ENCODE results near the gene SORCS2.

The SORCS2 gene

DNA sequence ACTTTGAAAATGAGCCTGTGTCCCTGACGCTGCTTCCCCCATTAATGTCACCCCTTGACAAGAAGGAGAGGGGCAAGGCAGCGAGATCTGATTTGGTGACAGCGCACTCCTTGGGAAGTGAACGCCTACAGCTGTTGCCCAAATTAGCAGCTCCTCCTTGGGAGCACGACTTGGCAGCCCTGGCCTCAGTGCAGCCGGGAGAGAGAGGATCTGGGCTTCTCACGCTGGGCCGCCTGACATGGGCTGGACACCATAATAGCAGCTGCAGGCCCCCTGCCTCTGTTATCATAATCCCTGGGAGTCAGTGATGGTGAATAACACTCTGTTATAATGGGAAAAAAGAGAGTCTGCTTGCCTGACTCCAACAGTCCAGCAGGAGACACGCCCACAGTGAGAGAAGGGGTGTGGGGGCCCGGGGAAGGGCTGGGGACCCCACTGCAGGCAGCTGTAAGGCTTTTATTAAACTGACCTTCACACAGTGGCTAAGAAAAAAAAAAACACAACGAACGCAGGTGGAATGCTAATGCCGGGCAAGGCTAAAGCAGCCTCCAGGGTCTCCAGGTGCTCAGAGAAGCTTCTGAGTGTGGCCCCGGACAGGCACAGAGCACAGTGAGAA, 169.1 kb downstream of the SORCS2 start:
- no peak for ATAC-seq

DNA sequence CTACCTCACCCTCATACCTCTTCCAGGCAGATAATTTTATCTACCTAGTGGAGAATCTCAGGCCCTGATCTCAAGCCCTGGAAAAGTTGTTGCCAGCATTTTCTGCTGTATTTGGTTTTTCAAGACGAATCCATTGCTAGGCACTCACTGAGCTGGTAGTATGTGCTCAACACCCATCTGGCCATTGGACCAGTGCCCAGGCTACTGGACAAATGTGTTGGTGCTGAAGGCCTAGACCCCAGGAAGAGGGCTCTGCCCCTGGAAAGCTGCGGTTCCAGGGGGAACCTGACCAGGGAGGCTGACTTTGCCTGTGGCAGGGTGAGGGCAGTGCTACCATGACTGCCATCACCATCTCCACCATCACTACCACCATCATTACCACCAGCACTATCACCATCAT, 170.0 kb downstream of the SORCS2 start:
- no peak for ATAC-seq

DNA sequence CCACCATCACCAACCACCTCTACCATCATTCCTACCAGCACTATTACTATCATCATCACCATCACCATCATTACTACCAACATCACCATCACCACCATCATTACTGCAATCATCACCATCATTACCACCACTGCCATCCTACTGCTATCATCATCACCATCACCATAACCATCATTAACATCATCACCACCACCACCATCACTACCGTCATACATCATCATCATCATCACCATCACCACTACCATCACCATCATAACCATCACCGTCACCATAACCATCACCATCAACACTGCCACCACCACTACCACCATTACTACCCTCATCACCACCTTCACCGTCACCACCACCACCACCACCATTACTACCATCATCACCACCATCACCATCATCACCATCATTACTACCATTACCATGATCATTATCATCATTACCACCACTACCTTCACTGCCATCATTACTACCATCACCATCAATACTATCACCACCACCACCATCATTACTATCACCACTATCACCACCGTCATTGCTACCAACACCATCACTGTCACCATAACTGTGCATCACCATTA, 170.6 kb downstream of the SORCS2 start:
- no peak for ATAC-seq

DNA sequence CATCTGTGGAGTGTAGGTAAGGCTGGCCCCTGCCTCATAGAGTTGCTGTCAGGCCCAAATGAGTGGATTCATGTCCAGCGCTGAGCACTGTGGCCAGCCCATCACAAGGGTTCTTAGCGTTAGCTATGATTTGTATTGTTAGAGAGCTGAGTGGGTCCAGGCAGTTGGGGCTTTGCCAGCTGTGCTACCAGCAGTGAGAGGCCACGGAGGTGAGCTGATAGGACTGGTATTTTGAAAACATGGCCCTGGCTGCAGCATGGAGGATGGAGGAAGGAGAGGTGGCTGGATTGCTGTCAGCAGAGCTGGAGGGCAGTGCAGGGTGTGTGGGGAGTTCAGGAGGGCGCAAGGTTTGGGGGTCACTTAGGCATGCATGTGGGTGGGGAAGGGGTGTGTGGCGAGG, 172.6 kb downstream of the SORCS2 start:
- no peak for ATAC-seq

DNA sequence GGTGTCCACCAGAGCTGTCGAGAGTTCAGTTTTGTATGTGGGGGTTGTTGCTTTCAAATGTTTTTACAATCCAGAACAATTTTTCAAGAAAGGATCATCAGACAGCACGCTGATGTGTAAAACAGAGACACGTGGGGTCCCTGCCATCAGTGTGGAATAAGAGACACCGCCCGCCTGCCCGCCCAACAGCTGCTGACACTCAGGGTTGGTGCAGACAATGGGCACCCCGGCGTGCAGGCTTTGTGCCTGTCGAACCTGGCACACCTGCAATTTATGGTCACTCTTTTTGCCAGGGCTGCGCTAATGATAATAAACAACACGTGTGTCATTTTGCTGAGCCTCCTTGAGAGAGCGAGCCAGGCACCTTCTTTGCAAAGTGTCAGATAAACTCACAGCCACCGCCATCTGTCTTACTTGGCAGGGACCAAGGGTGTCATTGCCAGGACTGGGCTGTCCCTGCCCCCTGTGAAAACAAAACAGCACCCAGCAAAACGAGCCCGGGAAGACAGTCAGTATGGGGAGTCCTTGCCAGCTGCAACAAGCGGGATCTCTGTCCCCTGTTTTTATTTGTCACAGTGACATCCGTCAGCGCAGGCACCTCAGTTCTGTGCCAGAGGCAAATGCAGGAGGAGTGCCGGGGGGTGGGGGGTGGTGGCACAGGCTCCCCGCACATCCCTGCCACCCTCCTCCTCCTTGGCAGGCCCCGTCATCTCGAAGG, 173.3 kb downstream of the SORCS2 start:
- ATAC-seq, result no peak

DNA sequence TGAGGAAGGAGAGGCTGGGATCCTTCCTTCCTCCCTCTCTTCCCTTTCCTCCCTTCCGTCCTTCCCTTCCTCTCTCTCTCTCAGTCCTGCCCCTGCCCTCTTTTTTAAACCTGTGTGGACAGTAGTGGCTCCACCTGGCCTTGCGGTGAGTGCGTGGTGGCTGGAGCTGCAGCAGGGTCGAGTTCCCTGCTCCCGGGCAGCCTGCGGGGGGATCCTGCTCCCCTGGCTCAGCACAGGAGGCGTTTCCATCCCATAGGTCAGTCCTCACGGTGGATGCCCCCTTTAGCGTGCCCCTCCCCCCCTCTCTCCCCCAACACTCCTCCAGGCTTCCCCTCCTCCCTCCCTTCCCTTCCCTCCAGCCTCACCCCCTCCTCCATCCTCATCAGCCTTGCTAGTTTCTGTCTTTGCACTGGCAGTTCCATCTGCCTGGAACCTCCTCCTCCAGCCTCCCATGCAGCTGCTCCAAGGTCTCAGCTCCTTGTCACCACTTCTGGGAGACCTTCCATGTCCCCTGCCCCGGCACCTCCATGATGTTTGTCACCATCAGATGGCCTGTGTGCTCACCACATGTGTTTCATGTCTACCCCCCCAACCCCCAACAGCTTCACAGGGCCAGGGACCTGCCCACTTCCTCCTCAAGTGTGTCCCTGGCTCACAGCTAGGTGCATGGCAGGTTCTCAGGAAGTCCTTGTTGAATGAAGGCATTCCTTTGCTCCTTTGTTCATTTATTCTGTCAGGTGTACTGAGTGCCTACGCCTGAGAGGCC, 174.0 kb downstream of the SORCS2 start:
- no peak for ATAC-seq

DNA sequence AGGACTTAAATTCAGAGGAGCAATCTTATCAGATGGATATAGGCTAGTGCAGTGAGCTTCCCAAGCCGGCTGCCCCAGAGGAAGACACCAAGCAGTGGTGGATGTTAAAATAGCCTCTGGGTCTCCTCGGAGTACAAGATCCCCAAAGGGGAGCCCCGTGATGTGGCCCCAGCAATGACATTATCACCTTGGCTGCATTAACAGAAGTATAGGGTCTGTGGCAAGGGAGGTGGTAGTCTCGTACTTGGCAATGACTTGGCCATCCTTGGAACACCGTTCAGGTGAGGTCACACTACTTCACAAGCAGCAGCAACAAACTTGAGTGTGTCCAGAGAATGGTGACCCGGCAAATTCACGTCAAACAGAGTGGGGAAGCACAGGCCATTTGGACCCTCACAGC, 174.6 kb downstream of the SORCS2 start:
- ATAC-seq, result no peak

DNA sequence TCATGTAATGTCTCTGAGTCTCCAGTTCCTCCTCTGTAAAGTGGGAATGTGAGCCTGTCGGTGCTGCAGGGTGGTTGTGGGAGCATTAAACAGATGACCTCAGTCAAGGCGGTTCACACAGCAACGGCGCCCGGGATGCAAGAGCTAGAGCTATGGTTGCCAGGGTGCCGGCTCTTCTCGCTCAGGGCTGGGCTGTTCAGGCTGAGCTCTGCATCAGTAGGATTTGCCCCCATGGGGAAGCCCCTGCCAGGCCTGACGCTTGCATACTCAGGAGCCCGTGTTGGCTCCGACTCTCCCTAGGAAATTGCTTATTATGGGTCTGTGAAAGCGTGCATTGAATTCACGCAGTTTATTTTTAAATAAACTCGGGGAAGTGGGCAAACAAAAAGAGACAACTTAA, 175.1 kb downstream of the SORCS2 start:
- ATAC-seq, result no peak

DNA sequence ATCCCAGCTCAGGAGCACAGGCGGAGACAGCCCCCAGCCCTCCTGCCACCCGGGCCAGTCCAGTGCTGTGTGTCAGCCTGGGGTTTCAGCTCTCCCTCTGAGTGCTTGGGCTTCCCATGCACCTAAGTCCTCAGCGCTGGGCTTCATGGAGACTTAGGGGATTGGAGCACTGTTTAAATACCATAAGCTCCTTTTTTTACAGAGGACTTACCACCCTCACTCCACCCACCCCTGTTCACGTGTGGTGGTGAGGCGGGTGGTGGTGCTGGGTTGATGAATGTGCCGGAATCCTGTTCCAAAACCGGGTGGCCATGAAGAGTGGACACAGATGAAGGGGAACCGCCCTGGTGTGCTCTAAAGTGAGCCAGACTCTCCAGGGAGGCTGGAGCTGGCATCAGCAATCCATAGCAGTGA, 175.5 kb downstream of the SORCS2 start:
- ATAC-seq, result no peak

DNA sequence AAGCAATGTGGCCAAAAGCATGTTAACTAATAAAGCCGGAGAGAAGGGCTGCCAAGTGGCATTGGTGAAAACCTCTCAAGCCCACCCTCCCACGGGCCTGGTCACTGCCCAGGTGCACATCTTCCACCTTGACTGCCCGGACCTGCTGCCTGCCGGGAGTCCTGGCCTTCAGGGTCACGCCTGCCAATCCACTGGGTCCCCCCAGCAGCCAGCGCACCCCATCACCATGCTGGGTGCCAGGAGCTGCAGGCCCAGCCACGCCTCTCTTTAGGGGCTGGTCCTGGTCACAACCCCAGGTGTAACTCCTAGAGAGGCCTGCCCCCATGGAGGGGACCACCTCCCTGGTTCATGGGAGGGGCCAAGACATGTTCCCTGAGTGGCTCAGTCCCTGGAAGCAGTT, 176.0 kb downstream of the SORCS2 start:
- ATAC-seq, result no peak

DNA sequence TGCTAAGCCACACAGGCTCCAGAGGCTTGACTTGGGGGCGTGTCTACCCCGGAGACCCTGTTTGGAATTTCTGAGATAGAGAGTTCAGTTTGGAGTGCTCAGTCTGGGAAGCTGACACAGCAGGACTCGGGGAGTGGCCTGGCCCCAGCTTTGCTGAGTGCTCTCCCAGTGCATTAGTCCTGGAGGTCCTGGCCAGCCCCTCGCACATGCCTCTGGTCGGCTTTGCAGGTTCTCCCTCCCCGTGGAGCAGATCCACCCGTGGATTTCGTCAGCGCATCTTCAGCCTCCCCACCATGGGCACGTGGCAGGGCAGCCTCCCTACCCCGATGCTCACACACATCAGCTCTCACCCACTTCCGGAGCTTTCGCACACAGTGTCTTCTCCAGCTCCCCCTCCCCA, 177.2 kb downstream of the SORCS2 start:
- ATAC-seq, result no peak

DNA sequence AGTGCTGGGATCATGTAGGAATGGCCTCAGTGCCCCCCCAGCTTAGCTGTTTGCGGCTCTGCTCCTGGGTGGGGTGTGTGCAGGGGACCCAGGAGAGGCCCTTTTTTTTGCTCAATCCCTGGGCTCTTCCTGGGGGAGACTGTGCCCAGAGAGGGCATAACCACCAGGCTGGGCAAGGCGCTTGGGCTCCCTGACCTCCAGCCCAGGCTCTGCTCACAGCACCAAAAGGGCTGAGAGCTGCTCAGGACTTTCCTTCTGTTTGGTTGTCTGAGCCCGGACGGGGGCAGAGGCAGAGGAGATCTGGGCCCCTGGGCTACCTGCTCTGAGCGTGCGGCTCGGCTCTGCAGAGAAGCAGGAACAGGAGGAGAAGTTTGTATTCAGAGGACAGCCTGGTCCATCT, 177.7 kb downstream of the SORCS2 start:
- ATAC-seq, result no peak

DNA sequence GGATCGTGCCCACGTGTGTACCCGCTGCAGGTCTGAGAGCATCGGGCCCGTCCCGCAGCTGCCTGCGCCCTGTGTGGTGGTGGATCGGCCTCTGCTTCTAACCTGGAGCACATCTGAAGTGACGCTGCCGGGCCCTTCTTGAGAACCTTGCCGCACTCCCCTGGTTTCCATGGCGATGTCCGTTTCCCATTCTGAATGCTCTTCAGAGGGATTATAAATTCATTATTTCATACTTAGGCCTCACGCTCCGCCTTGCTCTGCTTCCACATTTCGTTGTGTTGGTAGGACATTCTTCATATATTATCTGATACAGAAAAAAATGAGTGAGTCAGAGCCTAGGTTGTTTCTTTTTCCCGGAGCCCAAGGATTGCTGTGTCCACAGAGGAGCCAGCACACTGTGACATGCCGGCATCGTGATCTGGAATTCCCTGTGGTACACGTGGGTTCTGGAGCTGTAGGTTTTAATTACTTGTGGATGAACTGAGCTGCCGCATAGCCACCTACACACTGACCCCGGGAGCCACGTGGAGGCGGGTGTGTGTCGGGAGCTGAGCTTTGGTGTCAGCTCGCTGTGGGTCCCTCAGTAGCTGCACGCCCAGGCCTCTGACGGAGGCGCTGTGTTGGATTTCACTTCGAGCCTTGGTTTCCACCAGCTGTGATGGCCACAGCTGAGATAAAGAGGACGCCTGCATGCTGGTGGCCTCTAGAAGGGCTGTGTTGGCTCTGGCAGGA, 179.0 kb downstream of the SORCS2 start:
- ATAC-seq, result no peak

DNA sequence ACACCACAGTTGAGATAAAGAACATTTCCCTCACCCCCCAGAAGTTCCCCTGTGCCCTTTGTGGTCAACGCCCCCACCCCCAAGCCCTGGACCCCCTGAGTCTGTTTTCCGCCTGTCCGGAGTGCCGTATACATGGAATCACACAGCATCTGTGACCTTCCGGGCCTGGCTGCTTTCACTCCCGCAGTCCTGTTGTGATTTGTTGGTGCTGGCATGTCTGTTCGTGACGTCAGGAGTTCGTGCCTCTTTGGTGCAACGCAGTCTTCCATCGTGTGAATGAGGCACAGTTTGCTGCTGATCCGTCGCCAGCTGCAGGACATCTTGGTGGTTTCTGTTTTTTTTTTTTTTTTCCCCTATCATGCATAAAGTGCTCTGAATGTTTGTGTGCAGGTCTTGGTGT, 180.3 kb downstream of the SORCS2 start:
- ATAC-seq, result no peak

DNA sequence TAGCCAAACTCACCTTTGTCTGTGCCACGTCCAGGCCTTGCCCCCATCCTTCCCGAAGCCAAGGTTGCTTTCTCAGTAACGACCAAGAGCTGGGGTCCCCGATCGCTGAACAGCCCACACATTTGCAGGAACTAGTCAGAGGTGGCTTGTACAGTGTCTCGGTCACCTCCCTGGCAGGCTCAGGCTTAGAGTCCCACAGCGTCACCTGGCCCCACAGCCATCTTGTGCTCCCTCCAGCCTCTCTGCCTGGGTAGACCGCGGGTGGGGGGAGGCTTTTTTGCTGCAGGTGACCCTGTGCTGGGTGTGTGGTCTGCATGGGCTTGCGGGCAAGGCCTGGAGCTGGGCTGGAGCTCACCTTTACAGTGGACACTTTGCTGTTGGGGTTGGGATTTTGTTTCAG, 182.2 kb downstream of the SORCS2 start:
- ATAC-seq, result no peak

DNA sequence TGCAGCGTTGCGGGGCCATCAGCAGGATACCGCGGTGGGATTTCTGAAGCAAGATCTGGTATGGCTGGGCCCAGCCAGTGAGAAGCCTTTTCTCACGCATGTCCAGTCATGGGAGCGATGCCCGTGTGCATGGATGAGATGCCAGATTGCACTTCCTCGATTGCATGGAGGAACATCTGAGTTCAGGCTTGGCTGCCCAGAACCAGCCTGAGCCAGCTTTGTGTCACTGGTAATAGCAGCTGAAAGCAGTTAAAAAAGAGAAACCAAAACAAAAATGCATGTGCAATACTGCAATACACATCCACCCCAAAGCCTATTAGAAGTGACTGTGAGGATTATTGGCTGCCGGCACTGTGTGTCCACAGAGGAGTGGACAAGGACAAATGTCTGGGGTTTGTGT, 183.1 kb downstream of the SORCS2 start:
- no peak for ATAC-seq

DNA sequence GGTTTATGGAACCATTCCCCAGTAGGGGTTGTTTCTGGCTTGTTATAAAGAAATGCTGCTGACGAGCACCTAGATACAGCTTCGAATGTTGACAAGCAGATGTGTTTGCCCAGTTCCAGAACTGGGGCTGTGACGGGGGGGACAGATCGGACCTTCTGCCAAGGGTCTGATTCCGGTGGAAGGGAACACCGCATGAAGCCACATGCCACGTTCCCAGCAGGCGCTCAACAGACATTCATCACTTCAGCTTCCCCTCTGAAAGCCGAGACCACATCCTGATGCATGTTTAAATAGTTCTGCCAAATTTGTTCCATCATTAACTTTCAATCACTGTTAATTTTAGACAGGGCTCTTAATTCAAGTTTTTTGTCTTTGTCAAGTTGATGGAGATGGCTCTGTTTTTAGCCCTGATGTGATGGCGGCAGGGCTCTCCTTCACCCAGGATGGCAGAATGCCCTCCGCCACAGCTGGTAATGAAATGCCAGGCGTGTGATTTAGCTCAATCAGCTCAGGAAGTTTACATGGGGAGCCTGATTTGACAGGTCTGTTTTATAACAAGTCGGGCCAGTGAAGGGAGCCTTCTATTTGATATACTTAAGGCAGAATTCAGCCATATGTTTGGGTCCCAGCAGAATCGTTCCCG, 185.0 kb downstream of the SORCS2 start:
- ATAC-seq, result no peak

DNA sequence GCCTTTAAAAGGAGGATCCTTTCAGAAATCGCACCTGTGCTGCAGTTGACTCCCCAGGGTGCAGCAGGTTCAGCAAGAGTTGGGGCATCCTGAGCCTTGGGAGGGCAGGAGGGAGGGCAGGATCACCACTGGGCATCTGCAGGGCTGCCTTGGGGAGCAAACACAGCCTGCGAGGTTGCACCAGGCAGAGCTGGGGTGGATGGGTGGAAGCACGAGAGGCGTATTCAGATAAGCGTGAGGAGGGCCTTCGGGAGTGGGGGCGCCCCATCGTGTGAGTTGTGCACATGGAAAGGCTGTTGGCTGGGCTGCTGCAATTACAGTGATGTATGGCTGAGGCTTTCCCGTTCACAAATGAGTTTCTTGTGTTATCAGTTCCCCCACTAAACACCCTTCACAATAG, 186.8 kb downstream of the SORCS2 start:
- ATAC-seq, result no peak

DNA sequence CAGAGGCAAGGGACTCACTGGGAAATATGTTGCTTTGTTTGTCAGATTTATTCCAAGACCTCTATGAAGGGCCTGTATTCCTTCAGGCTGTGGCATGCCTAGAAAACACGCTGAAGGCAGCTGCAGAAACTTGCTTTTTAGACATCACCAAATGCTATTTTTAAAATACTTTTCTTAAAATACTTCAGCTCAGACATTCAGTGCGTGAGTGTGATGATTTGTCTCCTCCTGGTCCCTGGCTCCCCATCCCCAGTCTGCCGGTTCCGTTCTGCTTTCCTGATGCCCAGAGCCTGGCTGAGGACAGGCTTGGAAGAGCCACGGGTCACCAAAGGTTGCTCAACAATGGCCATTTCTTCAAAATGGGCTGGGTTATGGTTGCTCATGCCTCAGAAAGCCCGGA, 187.4 kb downstream of the SORCS2 start:
- ATAC-seq, result no peak

DNA sequence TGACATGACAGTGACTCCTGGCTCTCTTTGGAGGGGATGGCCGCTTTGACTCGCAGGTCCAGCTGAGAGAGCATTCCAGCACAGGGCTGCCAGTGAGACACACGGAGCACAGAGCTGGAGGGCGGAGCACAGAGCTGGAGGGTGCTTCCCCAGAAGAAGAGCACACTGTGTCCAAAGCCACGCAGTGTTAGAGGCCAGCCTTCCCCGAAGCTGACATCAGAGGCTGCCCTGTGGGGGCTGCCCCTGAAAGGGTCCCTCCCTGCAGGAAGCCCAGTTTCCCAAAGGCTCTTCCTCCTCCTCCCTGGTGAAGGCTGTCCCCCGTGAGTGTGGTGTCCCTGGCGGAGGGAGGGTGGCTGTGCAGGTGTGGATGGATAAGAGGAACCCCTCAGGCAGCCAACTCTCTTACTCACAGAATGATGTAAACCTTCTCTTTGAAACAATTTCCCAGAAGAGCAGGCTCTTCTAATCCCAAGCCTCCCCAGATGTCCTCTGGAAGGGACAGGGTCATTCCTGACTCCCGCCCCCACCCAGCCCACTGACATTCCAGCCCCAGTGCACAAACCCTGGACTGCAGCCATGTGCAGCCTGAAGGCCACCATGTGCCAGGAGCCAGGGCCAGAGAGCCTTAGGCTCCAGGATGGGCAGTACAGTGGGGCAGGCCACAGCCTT, 189.0 kb downstream of the SORCS2 start:
- ATAC-seq, result no peak

DNA sequence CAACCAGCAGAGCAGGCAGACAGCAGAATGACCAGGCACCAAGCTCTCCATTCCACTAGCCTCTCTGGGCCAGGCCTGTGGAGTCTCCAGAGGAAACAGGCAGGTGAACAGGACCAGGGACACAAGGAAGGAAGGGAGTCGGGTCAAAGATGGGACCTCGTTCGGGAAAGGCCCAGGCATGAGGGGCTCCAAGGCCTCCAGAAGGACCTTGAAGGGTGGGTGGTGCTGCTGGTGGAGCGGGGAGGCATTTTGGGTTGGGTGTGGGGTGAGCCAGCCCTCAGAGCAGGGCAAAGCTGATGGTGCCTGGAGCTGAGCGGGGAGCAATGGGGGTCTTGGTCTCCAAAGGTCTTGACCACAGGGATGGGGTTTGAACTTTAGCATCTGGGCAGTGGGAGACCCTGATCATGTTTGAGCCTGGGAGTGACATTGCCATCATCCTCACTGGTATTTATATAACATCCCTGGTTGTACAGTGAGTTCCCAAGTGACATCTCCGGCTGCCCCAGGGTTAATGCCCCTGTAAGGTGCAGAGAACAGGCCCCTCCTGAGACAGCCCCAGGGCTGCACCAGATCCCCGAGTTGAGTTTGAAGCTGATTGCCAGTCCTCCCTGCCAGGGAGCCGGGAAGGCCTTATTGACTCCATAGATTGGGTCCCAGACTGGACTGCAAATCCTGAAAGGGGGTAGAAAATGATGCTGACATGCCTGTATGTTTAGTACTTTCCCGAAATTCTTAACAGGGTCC, 189.7 kb downstream of the SORCS2 start:
- ATAC-seq, result no peak
